T1000 (cell line): ENCODE measurements around the gene HS3ST2.

Experiments used
- DNase-seq: peaks from one replicate; lab custom pipeline; 2025; ENCODE audit warnings: mixed read lengths; lab: John Stamatoyannopoulos, UW

Gene HS3ST2

GRCh38 chr16:22813948-22814710 lies at the start of gene HS3ST2:
TSS of gene HS3ST2 (plus strand) at chr16:22814162. CDS start at chr16:22814611, 449 bp downstream.
- DNase-seq: no peak

GRCh38 chr16:22764662-22765327 lies 49.2 kb upstream of the HS3ST2 start:
- no peak for DNase-seq

- no peak for DNase-seq
These were observed 48.5 kb upstream of the HS3ST2 start for GRCh38 chr16:22765479-22765878.

GRCh38 chr16:22770866-22771265 lies 43.1 kb upstream of the HS3ST2 start:
- DNase-seq: no peak

- no peak for DNase-seq
These were observed 42.4 kb upstream of the HS3ST2 start for GRCh38 chr16:22771551-22771950.

GRCh38 chr16:22775220-22775922 lies 38.6 kb upstream of the HS3ST2 start:
- no peak for DNase-seq

- no peak for DNase-seq
These were observed 32.5 kb upstream of the HS3ST2 start for GRCh38 chr16:22781480-22781879.

- DNase-seq: no peak
These were observed 31.6 kb upstream of the HS3ST2 start for GRCh38 chr16:22782314-22782713.

- DNase-seq: no peak
These were observed 29.2 kb upstream of the HS3ST2 start for GRCh38 chr16:22784690-22785214.

- no peak for DNase-seq
These were observed 28.4 kb upstream of the HS3ST2 start for GRCh38 chr16:22785552-22785951.

- DNase-seq: no peak
These were observed 27.7 kb upstream of the HS3ST2 start for GRCh38 chr16:22786284-22786683.

GRCh38 chr16:22786691-22787090 lies 27.3 kb upstream of the HS3ST2 start:
- no peak for DNase-seq

- DNase-seq: no peak
These were observed 26.3 kb upstream of the HS3ST2 start for GRCh38 chr16:22787466-22788192.

- no peak for DNase-seq
These were observed 25.8 kb upstream of the HS3ST2 start for GRCh38 chr16:22788193-22788530.

- DNase-seq: no peak
These were observed 24.5 kb upstream of the HS3ST2 start for GRCh38 chr16:22789281-22789945.

GRCh38 chr16:22797551-22797950 lies 16.4 kb upstream of the HS3ST2 start:
- no peak for DNase-seq

- no peak for DNase-seq
These were observed 14.8 kb upstream of the HS3ST2 start for GRCh38 chr16:22799113-22799512.

GRCh38 chr16:22804893-22805292 lies 9.1 kb upstream of the HS3ST2 start:
- DNase-seq: no peak

GRCh38 chr16:22805326-22805725 lies 8.6 kb upstream of the HS3ST2 start:
- DNase-seq: no peak

- DNase-seq: no peak
These were observed 7.2 kb upstream of the HS3ST2 start for GRCh38 chr16:22806811-22807210.

- DNase-seq: no peak
These were observed 3.7 kb upstream of the HS3ST2 start for GRCh38 chr16:22810226-22810625.
